GM19328 (cell line): ENCODE measurements around the gene TTC9C.
A peak's percentile ranks its signal among the peaks of the same experiment; 100 is the strongest.
"Not testable (repeated sequence)": the region's sequence is repeated elsewhere in the genome, so short reads cannot be mapped to it uniquely, and the experiment has no call there.

Source experiments
- ATAC-seq: cut with Tn5 transposase; IDR thresholded peaks from one replicate; pipeline ENCODE4 v1.9.1; 2021; ENCODE audit warnings: mild to moderate bottlenecking, moderate library complexity; ENCODE audit not compliant: unreplicated experiment

Gene TTC9C

GRCh38 chr11:62728171-62728988 is at the start of gene TTC9C:
Gene TTC9C, plus strand, starts transcription at chr11:62728486. Its CDS starts 363 bp downstream, at chr11:62728849.
- no peak for ATAC-seq

- peak; percentile 66 for ATAC-seq
Observed at GRCh38 chr11:62678770-62679696, 49.3 kb upstream of the TTC9C start, which contains the start of gene UBXN1. Gene UBXN1, minus strand, starts transcription at chr11:62679073. Its CDS starts 150 bp downstream, at chr11:62678923.

GRCh38 chr11:62680825-62681240 is 47.5 kb upstream of the TTC9C start:
- ATAC-seq, result no peak

- ATAC-seq, result no peak
Observed at GRCh38 chr11:62682518-62682917, 45.8 kb upstream of the TTC9C start.

- no peak for ATAC-seq
Observed at GRCh38 chr11:62687508-62688396, 40.5 kb upstream of the TTC9C start.

DNA sequence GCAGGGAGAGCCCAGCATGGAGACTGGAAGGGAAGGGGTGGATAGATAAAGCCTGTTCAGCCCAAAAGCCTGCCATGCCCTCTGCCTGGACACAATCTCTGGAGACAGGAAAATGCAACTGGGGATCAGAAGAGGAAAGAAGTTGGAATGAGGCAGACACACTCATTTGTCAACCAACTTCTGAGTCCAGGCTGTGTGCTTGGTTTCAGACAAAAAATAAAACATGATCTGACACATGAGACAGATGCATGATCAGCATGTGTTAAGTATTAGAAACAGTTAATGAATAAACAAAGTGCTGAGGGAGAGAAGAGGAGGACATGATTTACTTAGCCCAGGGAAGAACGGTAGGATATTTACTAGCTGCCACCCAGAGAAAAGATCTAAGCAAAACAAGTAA is 39.8 kb upstream of the TTC9C start:
- ATAC-seq, result no peak

- no peak for ATAC-seq
Observed at GRCh38 chr11:62689421-62690183, 38.7 kb upstream of the TTC9C start, which contains the start of gene LRRN4CL. Gene LRRN4CL, minus strand, starts transcription at chr11:62689530. Its CDS starts 1,022 bp downstream, at chr11:62688508.

DNA sequence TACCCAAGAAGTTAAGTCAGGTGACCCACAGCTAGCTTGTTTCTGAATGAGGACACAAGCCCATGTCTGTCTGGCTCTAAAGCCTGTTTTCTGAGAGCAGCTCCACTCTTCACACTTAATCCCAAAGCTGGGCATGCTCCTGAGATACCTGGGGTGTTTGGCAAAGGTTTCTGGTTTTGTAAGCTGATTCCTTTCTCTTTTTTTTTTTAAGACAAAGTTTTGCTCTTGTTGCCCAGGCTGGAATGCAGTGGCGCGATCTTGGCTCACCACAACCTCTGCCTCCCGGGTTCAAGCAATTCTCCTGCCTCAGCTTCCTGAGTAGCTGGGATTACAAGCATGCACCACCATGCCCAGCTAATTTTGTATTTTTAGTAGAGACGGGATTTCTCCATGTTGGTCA is 34.7 kb upstream of the TTC9C start:
- ATAC-seq, result not testable (repeated sequence)

DNA sequence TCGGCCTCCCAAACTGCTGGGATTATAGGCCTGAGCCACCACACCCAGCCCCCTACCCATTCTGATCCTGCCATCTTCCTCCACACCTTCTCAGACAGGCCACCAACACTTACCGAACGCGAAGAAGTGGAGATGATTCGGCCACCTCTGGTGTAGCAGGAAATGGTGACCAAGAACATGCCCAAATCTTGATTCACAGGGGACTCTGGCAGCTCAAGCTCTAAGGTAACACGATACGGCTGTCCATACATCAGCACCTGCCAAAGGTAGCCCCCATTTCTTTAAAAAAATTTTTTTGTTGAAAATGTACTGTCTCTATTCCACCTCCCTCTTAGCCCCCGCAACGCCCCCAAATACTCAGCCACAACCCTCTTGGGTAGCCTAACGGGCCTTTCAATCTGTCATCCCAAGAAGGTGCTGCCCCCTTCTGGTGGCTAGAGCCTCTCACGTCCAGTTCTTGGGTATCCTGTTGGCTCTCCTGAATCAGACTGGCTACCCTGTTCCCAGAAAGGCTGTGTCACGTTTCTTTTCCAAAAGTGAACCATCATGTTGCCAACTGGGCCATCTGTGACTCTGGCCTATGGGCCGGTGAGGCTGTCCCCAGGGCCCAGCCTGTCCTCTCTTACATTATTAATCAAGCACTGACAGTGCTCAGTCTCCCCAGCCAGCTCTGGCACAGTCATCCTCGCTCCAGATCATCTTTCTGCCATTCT is 33.7 kb upstream of the TTC9C start:
- ATAC-seq, result no peak

DNA sequence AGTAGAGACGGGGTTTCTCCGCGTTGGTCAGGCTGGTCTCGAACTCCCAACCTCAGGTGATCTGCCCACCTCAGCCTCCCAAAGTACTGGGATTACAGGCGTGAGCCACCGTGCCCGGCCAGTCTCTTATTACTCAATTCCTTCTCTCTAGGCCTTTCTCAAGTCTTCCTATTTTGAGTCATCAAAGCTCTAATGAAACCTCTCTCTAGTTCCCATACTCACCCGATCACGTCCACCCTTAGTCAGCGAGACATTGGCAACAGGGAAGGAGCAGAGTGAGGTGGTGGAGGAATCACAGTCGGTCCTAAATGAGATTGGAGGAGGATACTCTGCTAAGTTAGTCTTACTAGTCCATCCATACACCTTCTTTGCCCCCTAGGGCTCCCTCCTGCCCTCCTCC is 26.0 kb upstream of the TTC9C start:
- no peak for ATAC-seq

DNA sequence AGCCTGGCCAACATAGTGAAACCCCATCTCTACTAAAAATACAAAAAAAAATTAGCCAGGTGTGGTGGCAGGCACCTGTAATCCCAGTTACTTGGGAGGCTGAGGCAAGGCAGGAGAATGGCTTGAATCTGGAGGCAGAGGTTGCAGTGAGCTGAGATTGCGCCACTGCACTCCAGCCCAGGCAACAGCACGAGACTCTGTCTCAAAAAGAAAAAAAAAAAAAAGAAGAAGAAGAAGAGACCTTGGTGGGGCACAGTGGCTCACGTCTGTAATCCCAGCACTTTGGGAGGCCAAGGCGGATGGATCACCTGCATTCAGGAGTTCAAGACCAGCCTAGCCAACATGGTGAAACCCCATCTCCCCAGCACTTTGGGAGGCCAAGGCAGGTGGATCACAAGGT is 24.4 kb upstream of the TTC9C start:
- ATAC-seq, result not testable (repeated sequence)

- no peak for ATAC-seq
Observed at GRCh38 chr11:62705413-62705812, 22.9 kb upstream of the TTC9C start.

GRCh38 chr11:62705880-62706849 is 22.1 kb upstream of the TTC9C start:
- ATAC-seq, result peak; percentile 54

DNA sequence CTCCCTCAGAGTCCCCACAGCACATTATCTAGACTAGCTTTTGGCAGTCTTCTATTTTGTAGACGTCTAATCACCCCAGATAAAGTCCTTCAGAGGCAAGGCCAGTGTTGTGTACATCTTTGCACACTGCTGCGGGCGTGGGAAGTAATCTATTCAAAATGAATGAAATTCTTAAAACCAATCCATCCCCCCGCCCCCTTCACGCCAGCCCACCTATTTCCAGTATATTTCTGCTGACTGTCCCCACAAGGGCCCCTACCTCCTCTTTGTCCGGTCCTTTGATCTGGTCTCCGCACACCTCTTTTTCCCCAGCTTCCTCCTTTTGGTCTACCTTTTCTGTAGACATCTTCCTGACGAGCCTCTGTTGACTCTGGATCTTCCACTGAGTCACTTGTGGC is 21.4 kb upstream of the TTC9C start:
- ATAC-seq, result no peak

DNA sequence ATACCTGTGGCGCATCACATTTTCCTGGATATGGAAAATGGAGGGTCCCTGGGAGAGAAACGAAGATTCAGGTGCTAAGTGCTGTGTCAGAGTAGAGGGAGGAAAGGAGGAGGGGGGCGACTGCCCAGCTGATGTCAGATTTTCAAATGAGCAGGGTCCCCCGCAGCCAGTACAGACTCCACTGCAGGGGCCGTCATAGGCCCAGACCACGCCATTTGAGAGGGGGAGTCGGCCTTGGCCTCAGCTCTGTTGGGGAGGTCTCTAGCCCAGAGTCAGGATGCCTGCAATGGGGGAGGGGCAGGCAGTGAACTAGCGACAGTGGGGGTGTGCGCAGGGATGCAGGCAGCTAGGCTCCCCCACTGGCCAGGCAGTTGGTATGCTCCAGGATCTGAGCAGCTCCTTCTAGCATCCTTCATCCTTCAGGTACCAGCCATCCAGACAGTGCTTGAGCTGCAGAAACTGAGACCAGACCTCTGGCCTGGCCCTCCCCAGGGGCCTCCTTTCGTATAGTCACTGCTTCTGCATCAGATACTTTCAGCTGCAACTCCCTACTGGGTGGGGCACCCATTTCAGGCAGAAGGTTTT is 20.9 kb upstream of the TTC9C start, which contains the start of the genes BSCL2 and GNG3:
TSS of gene BSCL2 (minus strand) at position 148 of the 585 bp plus-strand sequence. CDS start 229 bp downstream, outside the sequence.
TSS of gene GNG3 (plus strand) at position 400 of the 585 bp plus-strand sequence. CDS start 620 bp downstream, outside the sequence.
- ATAC-seq, result no peak

DNA sequence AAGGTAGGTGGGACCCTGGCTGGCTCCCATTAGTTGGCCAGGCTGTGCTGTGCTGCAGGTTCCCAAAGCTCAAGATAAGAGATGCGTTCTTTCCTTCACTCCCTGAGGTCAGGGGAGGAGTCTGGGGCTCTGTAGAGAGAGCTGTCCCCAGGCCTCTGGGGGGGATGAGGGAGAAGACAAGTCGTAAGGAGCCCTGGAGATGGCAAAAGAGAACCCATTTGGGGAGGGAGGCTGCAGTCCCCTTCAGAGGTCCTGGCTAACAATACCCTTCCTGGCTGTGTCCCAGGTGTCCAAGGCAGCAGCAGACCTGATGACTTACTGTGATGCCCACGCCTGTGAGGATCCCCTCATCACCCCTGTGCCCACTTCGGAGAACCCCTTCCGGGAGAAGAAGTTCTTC is 19.9 kb upstream of the TTC9C start:
- ATAC-seq, result no peak

DNA sequence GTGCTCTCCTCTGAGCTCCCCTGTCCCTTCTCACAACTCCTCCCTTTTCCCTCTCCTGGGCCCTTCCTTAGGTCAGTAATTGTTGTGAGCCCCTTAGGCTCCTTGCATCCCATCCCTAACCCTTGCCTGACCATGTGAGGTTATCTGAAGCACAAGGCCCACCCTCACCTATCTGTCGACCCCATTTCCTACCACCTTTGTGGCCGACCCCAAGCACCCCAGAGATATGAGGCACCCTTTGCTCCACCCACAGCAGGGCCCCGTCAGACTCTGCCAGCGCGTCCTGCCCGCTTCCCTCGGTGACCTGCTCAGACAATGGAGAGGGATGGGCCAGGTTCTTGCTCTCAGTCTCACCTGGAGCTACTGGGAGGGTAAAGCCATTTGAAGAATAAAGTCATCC is 19.5 kb upstream of the TTC9C start:
- ATAC-seq, result no peak
